ENCODE results near the gene IL17RE.

GRCh38 chr3:9890249-9891071, 12.2 kb upstream of the IL17RE start, which contains the start of gene JAGN1:
- TF ChIP-seq EZH2 (IDR thresholded peaks at IDR 0.05; ENCODE audit: borderline replicate concordance, low read depth, low read length, poor library complexity, severe bottlenecking) (no peak), CTCF (conservative IDR thresholded peaks at IDR 0.05; ENCODE audit: low read depth, low read length) (no peak)
